Limb (tissue), 2 donors: ENCODE results near the gene PARD3B.
"Not testable (repeated sequence)": the region's sequence is repeated elsewhere in the genome, so short reads cannot be mapped to it uniquely, and the experiment has no call there.

Experiments
- DNase-seq, 2 donors: peaks; one replicate each; pipeline ENCODE4 v3.0.0-alpha.2; 2016; ENCODE audit errors: extremely low spot score in 2 of 2

PARD3B gene

GRCh38 chr2:205188239-205189138, 643.2 kb downstream of the PARD3B start:
- DNase-seq = peak in 1 of 2 donors; percentile 45

DNA sequence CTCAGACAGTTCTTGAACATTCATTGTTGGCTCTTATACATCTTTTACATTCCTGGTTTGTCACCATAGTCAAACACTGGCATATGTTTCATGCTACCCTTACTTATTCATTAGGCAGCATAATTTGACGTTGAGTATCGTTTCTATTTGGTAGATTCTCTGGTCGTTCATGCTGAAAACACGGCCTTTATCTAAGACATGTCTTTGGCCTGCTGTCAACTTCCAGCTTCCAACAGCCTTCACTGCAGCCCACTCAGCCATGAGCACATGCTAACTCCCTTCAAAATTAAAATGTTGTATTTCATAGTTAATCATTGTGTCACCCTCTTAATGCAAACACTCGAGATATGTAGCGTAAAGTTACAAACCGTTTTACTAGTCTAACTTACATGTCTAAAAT, 644.0 kb downstream of the PARD3B start:
- DNase-seq = no peak

- no peak for DNase-seq
Measured at GRCh38 chr2:205190528-205190927, 645.3 kb downstream of the PARD3B start.

DNA sequence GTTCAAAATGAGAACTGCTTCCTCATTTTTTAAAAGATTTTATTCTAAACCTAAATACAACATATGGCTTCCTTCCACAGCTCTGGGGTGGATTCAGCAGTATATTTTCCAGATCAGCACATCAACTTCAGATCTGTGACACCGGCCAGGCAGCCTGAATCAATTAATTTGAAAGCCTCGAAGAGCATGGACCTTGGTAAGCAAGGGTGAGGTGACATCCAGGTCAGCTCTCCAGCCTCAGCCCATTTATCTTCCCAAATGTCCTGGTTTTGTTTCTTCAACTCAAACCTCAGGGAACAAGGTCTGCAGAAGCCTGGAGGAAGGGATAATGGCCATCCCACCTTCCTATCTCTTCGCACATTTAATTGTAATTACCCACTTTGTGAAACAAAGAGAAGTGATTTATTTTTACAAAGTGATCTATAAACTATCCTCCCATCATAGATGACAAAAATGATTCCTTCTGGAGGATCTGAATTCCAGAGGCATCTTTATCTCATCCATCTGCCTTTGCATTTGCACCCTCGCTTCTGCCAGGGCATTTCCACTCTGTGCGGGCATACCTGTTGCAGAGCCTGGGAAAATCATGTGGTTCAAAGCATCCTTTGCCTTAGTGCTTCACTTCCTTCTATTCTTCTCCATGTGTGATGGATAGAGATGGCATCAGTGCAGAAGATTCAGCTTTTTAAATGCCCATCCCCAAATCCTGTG, 648.0 kb downstream of the PARD3B start:
- DNase-seq = no peak

- no peak for DNase-seq
Measured at GRCh38 chr2:205193836-205194228, 648.6 kb downstream of the PARD3B start.

DNA sequence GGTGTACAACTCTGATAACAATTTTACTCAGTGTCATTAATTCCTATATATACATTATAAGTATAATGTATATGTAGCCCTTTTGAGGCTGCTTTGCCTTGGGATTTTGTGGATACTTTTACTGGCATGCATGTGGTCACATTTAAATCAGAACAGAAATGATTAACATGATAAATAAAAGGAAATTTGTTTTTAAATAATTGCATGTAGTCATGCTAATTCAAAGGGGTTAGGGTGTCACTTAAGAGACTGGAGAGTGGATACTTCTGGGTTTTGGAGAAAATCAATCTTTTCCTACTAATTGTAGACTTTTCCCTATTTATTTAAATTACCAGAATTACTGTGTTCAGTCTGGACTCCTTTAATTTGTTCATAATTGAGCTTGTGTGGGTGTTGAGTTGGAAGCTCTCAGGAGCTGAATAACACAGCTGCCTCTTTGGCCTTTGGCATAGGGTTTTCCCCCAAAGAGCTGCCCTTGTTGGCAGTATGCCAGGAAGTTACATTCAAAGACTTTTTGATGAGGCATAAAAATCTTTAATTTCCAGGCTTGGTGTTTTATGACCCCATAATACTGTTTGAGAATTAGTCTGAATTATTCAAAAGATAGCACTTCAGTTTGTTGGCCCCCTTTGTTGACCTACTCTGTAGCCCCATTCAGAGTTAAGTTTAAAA, 652.3 kb downstream of the PARD3B start:
- DNase-seq = peak in 1 of 2 donors; percentile 23

DNA sequence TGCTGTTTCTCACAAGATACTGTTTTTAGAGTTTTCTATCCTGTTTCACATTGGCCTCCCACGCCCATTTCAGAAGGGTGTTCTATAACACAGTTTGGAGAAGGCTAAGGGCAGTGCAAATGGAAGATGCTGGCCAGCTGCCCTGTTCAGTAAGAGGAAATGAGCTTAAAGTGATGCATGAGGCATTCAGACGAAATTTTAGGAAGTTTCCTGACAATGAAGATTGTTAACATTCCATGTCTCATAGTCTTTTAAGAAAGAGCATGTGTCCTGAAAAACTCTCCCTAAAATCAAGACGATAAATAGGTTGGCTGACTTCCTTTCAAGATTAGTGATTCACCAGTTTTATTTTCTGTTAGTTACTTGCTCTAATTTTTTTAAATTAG, 652.9 kb downstream of the PARD3B start:
- DNase-seq = peak in 1 of 2 donors; percentile 63

GRCh38 chr2:205199165-205199850, 654.0 kb downstream of the PARD3B start:
- DNase-seq = no peak

GRCh38 chr2:205210494-205210893, 665.2 kb downstream of the PARD3B start:
- DNase-seq = no peak

DNA sequence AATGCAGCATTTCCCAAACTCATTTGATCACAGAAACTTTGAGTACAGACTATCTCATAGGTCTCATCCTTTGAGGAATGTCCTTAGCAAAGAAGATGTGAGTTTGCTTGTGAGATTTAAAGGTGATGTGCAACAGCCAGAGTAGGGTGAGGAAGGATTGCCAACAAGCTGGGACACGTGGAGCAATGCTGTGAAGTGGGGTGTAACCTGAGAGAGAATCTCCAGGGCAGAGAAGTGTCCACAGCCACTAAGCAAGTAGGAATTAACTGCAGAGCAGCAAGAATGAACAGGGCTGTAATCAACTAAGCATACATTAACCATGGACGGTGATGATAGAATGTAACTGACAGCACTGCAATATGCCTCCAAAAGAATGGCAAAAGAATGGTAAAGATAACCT, 667.1 kb downstream of the PARD3B start:
- no peak for DNase-seq

- no peak for DNase-seq
Measured at GRCh38 chr2:205216092-205216491, 670.8 kb downstream of the PARD3B start.

DNA sequence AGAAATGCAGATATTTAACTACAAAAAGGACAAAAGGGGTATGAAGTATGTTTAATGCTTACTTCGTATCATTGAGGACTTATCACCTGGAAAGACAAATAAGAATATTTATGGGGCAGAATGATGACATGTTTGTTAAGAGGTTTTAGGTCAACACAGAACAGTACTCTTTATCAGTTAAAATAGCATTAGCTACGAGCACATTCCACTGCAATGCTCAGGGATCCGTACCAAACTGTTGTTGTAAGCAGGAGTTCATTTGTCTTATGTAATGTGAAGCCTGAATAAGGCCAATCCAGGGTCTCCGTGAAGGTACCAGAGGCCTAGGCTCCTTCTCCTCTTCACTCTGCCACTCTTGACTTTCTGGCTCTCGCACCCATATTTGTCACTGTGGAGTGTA, 671.3 kb downstream of the PARD3B start:
- DNase-seq = no peak

- no peak for DNase-seq
Measured at GRCh38 chr2:205217004-205217403, 671.7 kb downstream of the PARD3B start.

DNA sequence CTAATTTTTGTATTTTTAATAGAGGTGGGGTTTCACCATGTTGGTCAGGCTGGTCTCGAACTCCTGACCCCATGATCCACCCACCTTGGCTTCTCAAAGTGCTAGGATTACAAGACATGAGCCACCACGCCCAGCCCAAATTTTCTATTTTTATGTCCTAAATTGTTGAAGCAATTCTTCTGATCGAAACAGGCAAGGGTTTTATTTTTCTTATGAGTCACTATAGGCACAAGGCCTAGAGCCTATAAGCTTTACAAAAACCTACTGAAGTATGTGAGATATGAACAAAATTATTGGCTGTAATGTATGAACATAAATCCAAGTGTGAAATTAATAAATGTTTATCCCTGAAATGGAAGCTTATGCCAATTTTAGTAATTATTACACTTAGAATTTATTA, 672.8 kb downstream of the PARD3B start:
- DNase-seq = no peak

GRCh38 chr2:205218816-205219215, 673.5 kb downstream of the PARD3B start:
- DNase-seq = not testable (repeated sequence)

- DNase-seq = no peak
Measured at GRCh38 chr2:205220559-205220958, 675.3 kb downstream of the PARD3B start.

- no peak for DNase-seq
Measured at GRCh38 chr2:205232086-205232485, 686.8 kb downstream of the PARD3B start.

GRCh38 chr2:205235434-205235833, 690.2 kb downstream of the PARD3B start:
- no peak for DNase-seq

GRCh38 chr2:205237524-205237923, 692.2 kb downstream of the PARD3B start:
- DNase-seq = no peak

- DNase-seq = no peak
Measured at GRCh38 chr2:205245001-205245400, 699.7 kb downstream of the PARD3B start.

DNA sequence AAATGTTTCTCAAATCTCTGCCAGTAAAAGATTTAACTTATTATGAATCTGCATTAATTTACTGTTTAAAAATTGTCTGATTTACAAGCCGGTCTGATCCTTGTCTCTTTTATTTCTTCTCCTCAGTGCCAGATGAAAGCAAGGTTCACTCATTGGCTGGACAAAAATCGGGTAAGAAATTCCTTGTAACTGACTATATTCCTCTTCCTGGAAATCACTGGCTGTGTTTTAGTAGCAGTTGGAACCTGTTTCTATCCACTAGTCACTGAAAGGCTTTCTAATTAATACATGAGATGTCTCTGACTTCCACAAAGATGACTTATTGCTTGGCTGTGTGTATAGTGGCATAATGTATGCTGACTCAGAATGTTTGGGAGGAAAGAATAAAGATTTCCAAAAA, 700.4 kb downstream of the PARD3B start:
- peak in 1 of 2 donors; percentile 42 for DNase-seq

- no peak for DNase-seq
Measured at GRCh38 chr2:205259121-205259520, 713.8 kb downstream of the PARD3B start.
